HEK293 (cell line): Measurements from ENCODE around the gene ASXL1.

Experiments used
- KLF9 ChIP-seq: fragments of 450-650 bp; formaldehyde crosslinking; IDR thresholded peaks from 2 replicates; pipeline ENCODE4 v1.5.1; 2016; ENCODE audit warnings: missing biosample characterization, missing genetic modification characterization, low read depth
- ZBTB8A ChIP-seq: fragments of 450-650 bp; formaldehyde crosslinking; IDR thresholded peaks from 2 replicates; pipeline ENCODE4 v1.5.1; 2016; ENCODE audit warnings: missing biosample characterization, missing genetic modification characterization
- ZNF202 ChIP-seq: fragments of 450-650 bp; formaldehyde crosslinking; IDR thresholded peaks from 2 replicates; pipeline ENCODE4 v1.5.1; 2016; ENCODE audit warnings: missing biosample characterization, missing genetic modification characterization, borderline replicate concordance
- ZNF223 ChIP-seq: fragments of 450-650 bp; formaldehyde crosslinking; IDR thresholded peaks from 2 replicates; pipeline ENCODE4 v1.5.1; 2016; ENCODE audit warnings: missing biosample characterization, missing genetic modification characterization
- ZNF623 ChIP-seq: fragments of 450-650 bp; formaldehyde crosslinking; IDR thresholded peaks from 2 replicates; pipeline ENCODE4 v1.5.1; 2016; ENCODE audit warnings: missing biosample characterization, missing genetic modification characterization
- TF ChIP-seq, protein P1 (sequence below): fragments of 450-650 bp; formaldehyde crosslinking; IDR thresholded peaks from 2 replicates; pipeline ENCODE4 v1.5.1; 2016; ENCODE audit warnings: missing biosample characterization, missing genetic modification characterization
- TF ChIP-seq, protein P2 (sequence below): fragments of 450-650 bp; formaldehyde crosslinking; IDR thresholded peaks from 2 replicates; pipeline ENCODE4 v1.5.1; 2016; ENCODE audit warnings: missing biosample characterization, missing genetic modification characterization
- TF ChIP-seq, protein P3 (sequence below): fragments of 450-650 bp; formaldehyde crosslinking; IDR thresholded peaks from 2 replicates; pipeline ENCODE4 v1.5.1; 2017; ENCODE audit warnings: missing biosample characterization, missing genetic modification characterization
- TF ChIP-seq, protein P4 (sequence below): fragments of 450-650 bp; formaldehyde crosslinking; IDR thresholded peaks from 2 replicates; pipeline ENCODE4 v1.5.1; 2016; ENCODE audit warnings: missing biosample characterization, missing genetic modification characterization, borderline replicate concordance

DNA sequence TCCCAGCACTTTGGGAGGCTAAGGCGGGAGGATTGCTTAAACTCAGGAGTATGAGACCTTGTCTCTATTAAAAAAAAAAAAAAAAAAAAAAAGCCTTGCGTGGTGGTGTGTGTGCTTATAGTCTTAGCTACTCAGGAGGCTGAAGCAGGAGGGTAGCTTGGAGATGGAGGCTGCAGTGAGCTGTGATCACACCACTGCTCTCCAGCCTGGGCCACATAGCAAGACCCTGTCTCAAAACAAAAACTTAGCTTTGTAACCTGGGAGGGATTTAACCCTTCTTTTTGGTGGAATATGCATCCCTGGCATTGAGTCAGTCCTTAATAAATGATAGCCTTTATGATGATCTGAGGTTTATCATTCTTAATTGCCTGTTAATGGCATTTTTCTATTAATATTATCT lies 12.8 kb downstream of the ASXL1 start:
- no peak for TF ChIP-seq ZNF202 (tag by site-specific recombination)
- TF ChIP-seq, protein P1, sequence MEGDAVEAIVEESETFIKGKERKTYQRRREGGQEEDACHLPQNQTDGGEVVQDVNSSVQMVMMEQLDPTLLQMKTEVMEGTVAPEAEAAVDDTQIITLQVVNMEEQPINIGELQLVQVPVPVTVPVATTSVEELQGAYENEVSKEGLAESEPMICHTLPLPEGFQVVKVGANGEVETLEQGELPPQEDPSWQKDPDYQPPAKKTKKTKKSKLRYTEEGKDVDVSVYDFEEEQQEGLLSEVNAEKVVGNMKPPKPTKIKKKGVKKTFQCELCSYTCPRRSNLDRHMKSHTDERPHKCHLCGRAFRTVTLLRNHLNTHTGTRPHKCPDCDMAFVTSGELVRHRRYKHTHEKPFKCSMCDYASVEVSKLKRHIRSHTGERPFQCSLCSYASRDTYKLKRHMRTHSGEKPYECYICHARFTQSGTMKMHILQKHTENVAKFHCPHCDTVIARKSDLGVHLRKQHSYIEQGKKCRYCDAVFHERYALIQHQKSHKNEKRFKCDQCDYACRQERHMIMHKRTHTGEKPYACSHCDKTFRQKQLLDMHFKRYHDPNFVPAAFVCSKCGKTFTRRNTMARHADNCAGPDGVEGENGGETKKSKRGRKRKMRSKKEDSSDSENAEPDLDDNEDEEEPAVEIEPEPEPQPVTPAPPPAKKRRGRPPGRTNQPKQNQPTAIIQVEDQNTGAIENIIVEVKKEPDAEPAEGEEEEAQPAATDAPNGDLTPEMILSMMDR (tag by site-specific recombination) = no peak
- no peak for TF ChIP-seq ZNF623
- TF ChIP-seq, protein P2, sequence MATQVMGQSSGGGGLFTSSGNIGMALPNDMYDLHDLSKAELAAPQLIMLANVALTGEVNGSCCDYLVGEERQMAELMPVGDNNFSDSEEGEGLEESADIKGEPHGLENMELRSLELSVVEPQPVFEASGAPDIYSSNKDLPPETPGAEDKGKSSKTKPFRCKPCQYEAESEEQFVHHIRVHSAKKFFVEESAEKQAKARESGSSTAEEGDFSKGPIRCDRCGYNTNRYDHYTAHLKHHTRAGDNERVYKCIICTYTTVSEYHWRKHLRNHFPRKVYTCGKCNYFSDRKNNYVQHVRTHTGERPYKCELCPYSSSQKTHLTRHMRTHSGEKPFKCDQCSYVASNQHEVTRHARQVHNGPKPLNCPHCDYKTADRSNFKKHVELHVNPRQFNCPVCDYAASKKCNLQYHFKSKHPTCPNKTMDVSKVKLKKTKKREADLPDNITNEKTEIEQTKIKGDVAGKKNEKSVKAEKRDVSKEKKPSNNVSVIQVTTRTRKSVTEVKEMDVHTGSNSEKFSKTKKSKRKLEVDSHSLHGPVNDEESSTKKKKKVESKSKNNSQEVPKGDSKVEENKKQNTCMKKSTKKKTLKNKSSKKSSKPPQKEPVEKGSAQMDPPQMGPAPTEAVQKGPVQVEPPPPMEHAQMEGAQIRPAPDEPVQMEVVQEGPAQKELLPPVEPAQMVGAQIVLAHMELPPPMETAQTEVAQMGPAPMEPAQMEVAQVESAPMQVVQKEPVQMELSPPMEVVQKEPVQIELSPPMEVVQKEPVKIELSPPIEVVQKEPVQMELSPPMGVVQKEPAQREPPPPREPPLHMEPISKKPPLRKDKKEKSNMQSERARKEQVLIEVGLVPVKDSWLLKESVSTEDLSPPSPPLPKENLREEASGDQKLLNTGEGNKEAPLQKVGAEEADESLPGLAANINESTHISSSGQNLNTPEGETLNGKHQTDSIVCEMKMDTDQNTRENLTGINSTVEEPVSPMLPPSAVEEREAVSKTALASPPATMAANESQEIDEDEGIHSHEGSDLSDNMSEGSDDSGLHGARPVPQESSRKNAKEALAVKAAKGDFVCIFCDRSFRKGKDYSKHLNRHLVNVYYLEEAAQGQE (tag by site-specific recombination) = no peak
- TF ChIP-seq ZBTB8A (tag by site-specific recombination) = no peak
- TF ChIP-seq, protein P3, sequence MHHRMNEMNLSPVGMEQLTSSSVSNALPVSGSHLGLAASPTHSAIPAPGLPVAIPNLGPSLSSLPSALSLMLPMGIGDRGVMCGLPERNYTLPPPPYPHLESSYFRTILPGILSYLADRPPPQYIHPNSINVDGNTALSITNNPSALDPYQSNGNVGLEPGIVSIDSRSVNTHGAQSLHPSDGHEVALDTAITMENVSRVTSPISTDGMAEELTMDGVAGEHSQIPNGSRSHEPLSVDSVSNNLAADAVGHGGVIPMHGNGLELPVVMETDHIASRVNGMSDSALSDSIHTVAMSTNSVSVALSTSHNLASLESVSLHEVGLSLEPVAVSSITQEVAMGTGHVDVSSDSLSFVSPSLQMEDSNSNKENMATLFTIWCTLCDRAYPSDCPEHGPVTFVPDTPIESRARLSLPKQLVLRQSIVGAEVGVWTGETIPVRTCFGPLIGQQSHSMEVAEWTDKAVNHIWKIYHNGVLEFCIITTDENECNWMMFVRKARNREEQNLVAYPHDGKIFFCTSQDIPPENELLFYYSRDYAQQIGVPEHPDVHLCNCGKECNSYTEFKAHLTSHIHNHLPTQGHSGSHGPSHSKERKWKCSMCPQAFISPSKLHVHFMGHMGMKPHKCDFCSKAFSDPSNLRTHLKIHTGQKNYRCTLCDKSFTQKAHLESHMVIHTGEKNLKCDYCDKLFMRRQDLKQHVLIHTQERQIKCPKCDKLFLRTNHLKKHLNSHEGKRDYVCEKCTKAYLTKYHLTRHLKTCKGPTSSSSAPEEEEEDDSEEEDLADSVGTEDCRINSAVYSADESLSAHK (tag by site-specific recombination) = no peak
- TF ChIP-seq, protein P4, sequence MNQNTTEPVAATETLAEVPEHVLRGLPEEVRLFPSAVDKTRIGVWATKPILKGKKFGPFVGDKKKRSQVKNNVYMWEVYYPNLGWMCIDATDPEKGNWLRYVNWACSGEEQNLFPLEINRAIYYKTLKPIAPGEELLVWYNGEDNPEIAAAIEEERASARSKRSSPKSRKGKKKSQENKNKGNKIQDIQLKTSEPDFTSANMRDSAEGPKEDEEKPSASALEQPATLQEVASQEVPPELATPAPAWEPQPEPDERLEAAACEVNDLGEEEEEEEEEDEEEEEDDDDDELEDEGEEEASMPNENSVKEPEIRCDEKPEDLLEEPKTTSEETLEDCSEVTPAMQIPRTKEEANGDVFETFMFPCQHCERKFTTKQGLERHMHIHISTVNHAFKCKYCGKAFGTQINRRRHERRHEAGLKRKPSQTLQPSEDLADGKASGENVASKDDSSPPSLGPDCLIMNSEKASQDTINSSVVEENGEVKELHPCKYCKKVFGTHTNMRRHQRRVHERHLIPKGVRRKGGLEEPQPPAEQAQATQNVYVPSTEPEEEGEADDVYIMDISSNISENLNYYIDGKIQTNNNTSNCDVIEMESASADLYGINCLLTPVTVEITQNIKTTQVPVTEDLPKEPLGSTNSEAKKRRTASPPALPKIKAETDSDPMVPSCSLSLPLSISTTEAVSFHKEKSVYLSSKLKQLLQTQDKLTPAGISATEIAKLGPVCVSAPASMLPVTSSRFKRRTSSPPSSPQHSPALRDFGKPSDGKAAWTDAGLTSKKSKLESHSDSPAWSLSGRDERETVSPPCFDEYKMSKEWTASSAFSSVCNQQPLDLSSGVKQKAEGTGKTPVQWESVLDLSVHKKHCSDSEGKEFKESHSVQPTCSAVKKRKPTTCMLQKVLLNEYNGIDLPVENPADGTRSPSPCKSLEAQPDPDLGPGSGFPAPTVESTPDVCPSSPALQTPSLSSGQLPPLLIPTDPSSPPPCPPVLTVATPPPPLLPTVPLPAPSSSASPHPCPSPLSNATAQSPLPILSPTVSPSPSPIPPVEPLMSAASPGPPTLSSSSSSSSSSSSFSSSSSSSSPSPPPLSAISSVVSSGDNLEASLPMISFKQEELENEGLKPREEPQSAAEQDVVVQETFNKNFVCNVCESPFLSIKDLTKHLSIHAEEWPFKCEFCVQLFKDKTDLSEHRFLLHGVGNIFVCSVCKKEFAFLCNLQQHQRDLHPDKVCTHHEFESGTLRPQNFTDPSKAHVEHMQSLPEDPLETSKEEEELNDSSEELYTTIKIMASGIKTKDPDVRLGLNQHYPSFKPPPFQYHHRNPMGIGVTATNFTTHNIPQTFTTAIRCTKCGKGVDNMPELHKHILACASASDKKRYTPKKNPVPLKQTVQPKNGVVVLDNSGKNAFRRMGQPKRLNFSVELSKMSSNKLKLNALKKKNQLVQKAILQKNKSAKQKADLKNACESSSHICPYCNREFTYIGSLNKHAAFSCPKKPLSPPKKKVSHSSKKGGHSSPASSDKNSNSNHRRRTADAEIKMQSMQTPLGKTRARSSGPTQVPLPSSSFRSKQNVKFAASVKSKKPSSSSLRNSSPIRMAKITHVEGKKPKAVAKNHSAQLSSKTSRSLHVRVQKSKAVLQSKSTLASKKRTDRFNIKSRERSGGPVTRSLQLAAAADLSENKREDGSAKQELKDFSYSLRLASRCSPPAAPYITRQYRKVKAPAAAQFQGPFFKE = no peak
- TF ChIP-seq ZNF223 = no peak
- no peak for TF ChIP-seq KLF9 (tag by site-specific recombination)
